Islet precursor cell (in vitro differentiated cells): ENCODE data around the gene DMWD.
A peak's percentile ranks its signal among the peaks of the same experiment; 100 is the strongest.

Experiments
- DNase-seq: peaks from one replicate; pipeline ENCODE4 v3.0.0-alpha.2; 2018

DMWD gene

DNA sequence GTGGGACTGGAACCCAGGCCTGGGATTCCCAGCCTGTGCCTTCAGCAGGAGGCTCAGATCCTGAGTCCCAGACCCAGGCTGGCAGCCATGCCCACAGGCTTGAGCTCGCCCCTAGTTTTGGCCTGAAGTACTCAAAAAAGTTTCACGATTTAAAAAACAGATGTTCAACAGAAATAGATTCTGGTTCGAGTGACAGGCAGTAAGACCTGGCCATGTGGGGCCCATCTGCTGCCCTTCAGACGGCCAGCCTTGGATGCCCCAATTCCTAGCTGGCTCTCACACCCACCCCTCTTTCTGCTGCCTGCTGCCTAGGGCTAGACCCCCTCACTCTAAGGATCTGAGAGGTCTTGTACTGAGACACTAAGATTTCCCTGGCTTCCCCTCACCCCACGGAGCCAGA is 7.5 kb downstream of the DMWD start:
- DNase-seq, result no peak

GRCh38 chr19:45784096-45784495 is 8.5 kb downstream of the DMWD start:
- DNase-seq, result no peak

- DNase-seq, result peak; percentile 92
Measured at GRCh38 chr19:45782820-45783785, 9.5 kb downstream of the DMWD start.

DNA sequence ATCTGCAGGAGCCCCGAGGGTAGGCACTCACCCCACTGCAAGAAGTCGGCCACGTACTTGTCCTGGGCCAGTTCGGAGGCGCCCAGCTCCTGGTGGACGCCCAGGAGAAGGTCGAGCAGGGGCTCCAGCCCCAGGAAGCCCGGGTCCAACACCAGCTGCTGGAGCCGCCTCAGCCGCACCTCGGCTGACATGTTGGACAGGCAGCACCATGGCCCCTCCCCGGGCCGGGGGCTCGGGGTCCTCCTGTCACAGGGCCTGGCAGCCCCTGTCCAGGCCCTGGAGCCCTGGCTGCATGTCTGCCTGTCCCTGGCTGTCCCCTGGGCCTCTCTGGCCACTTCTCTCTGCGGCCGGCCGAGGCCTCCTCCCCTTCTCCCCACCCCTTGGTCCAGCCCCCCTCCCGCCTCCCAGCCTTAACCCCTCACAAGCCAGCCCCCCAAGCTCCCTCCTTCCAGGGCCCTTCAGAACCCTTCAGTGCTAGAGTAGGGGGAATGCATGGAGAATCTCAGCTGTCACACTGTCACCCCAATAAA is 10.4 kb downstream of the DMWD start, which contains the start of gene DMPK:
Gene DMPK (minus strand): TSS at position 329 of the 530 bp plus-strand sequence. CDS start 138 bp downstream, at position 191.
- DNase-seq, result no peak

GRCh38 chr19:45781214-45782161 is 11.2 kb downstream of the DMWD start:
- DNase-seq, result no peak

- DNase-seq, result no peak
Measured at GRCh38 chr19:45780448-45781213, 12.0 kb downstream of the DMWD start.

DNA sequence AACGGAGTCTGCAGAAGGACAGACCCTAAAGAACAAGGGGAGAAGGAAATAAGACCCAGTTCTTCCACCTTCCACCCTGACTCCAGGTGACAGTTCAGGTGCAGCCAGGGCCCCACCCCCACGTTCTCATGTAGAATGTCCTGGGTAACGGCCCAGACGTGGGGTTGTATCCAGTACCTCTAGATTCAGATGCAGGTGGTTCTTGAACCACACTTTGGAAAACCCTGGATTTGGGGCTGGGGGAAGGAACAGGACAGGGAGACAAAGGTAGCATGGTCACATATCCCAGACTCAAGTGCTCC is 12.5 kb downstream of the DMWD start:
- no peak for DNase-seq

DNA sequence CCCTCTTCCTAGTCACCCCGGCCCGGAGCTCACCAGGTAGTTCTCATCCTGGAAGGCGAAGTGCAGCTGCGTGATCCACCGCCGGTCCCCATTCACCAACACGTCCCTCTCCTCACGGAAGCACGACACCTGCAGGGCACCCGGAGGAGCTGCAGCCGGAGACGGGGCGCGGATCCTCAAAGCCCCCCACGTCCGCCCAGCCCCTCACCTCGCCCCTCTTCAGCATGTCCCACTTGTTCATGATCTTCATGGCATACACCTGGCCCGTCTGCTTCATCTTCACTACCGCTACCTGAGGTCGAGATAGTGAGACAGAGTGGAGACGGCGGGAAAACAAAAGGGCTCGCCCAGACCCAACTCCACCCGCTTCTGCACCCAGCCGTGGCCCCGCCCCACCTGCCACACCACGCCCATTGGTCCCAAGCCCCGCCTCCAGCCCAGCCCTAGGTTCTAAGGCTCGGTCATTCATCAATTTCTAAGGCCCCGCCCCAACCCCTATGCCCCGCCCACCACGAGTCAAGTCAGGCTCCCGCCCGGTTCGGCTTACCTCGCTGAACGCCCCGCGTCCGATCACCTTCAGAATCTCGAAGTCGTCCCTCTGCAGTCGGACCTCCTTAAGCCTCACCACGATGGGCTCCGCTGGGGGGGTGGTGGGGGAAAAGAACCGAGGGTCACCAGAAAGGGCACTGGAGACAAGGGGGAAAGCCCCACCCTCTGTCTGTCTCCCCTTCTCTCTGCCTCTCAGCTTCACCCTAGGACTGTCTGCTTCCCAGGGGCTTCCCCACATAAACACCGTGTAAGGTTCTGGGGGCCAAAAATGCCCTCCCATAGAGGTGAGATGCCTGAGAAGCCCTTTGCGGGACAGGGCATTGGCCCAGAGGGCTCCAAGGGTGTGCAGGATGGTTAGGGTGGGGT is 13.2 kb downstream of the DMWD start:
- DNase-seq, result peak; percentile 97

DNA sequence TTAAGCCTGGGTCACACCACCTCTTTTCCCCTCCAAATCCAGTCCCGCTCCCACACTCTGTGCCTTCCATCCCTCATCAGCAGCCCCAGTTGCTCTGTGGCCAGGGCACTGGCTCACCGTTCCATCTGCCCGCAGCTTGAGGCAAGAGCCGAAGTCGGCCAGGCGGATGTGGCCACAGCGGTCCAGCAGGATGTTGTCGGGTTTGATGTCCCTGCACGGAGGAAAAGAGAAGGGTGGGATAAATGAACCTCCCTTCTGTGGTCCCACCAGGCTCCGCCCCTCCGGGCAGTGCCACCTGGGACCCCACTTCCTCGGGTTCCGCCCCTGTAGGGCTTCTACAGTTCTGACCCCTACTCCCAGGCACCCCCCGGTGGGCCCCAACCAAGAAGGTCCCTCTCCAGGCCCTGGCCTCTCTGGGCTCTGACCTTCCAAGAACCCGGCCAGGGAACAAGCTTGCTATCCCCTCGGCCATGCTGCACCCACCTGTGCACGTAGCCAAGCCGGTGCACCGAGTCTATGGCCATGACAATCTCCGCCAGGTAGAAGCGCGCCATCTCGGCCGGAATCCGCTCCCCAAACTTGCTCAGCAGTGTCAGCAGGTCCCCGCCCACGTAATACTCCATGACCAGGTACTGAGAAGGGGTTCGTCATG is 14.5 kb downstream of the DMWD start:
- no peak for DNase-seq

- DNase-seq, result no peak
Measured at GRCh38 chr19:45777395-45777961, 15.2 kb downstream of the DMWD start.

GRCh38 chr19:45774765-45775164 is 17.9 kb downstream of the DMWD start:
- DNase-seq, result peak; percentile 84

GRCh38 chr19:45773384-45773783 is 19.3 kb downstream of the DMWD start:
- no peak for DNase-seq

DNA sequence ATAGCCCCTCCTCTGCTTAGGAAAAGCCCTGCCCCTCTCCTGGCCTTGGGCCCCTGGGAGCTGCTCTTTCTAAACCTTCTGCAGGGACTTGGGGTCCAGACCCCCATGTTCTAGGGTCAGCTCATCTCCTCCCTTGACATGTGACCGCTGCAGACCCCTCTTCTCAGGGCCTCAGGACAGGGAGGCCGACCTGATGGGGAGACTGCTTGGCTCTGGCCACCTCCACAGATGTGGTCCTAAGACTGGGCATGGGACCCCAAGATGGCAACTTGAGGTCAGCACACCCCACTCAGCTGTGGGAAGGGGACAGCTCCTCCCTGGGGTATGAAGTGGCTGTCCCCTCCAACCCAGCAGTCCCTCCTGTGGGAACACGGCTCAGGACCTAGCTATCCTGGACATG is 19.7 kb downstream of the DMWD start:
- peak; percentile 43 for DNase-seq

GRCh38 chr19:45772130-45772840 is 20.4 kb downstream of the DMWD start:
- peak; percentile 54 for DNase-seq

GRCh38 chr19:45771311-45771933 is 21.2 kb downstream of the DMWD start:
- DNase-seq, result peak; percentile 56

- DNase-seq, result peak; percentile 99
Measured at GRCh38 chr19:45770192-45771101, 22.2 kb downstream of the DMWD start.

GRCh38 chr19:45769821-45770191 is 22.8 kb downstream of the DMWD start:
- no peak for DNase-seq
